Measurements from ENCODE around the gene PCBP3.
"Not testable (repeated sequence)": the region's sequence is repeated elsewhere in the genome, so short reads cannot be mapped to it uniquely, and the experiment has no call there.

PCBP3 gene

DNA sequence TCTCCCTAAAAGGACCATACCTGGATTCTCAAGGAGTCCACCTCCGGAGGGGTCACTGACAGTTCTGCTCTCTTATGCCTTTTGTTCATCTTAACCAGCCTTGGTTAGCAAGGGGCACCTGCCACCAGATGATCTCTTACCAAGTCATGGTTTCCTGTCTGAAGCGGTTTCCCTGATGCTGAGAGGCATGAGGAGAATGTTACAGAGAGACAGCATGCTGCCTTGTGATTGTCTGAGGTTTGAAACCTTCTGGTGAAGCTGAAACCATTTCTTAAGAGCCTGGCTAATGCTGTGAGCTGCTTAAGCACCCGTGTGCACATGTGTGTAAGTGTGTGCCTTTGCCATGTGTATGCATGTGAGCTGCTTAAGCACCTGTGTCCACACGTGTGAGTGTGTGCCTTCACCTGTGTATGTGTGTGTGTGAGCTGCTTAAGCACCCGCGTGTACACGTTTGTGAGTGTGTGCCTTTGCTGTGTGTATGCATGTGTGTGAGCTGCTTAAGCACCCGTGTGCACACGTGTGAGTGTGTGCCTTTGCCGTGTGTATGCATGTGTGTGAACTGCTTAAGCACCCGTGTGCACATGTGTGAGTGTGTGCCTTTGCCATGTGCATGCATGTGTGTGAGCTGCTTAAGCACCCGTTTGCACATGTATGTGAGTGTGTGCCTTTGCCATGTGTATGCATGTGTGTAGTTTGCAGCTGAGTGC, 201.7 kb downstream of the PCBP3 start:
- no peak for DNase-seq (ENCODE audit: low read depth)

DNA sequence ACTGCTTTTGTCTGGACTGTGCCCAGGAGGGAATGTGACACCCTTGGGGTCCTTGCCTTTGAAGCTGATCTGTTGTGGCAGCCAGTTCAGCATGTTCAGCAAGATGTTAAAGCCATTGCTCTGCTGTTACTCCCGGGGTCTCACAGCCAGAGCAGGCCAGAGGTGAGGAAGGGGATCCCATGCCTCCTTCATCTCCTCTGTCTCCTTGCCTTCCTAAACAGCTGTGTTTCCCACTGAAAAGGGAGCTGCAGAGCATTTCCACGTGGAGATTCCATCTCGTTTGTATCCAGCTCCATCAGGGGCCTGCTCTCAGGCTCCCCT, 202.2 kb downstream of the PCBP3 start:
- DNase-seq (ENCODE audit: low read depth): no peak

GRCh38 chr21:45846373-45847160, 203.0 kb downstream of the PCBP3 start:
- no peak for DNase-seq (ENCODE audit: low read depth)

DNA sequence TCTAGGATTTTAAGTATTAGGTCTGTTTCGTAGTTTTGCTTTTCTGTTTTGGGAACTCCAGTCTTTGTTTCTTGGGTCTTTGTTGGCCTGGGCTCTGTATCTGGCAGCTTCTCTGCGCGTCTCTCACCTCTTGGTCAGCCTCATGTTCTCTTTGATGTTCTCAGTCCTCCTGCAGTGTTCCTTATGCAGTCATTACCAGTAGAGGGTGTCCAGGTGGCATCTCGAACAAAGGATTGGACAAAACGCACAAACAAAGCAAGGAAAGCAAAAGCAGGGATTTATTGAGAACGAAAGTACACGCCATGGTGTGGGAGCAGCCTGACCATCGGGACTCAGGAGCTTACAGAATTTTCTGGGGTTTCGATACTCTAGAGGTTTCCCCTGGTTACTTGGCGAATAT, 204.3 kb downstream of the PCBP3 start:
- peak; percentile 18 for DNase-seq (ENCODE audit: low read depth)

DNA sequence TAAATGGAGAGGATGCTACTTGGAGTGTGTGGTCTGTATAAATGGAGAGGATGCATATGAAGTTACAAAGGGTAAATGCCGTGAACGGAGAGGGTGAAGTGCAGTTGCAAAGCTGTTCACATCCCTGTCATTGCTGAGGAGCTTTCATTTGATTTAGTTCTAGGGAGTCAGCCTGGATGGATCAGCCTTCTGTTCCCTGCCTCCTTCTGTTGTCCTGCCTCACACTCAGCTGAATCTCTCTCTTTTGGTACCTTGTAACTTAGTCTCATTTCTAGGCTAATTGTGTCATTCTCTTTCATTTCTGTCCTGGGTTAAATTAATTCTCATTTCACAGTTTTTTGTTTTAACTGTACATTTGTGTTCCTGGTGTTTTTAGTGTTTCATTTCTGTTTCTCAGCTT, 204.8 kb downstream of the PCBP3 start:
- no peak for DNase-seq (ENCODE audit: low read depth)

DNA sequence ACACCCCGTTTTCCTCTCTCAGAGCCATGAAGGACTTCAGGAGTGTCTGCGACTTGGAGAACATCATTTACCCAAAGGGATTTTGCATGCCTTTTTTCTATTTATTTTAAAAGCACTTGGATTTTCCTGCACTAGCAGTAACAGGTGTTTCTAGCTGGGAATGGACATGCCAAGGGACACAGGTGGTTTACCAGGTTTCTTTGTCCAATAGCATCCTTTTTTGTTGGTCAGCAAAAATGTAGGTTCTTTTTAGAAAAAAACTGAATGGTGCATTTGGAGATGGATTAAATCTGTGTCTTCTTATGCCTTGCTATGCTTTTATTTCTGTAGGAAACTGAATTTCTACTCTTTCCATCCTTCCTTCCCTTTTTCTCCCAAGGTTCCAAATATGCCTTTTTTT, 205.3 kb downstream of the PCBP3 start:
- DNase-seq (ENCODE audit: low read depth): no peak

GRCh38 chr21:45849651-45850050, 206.1 kb downstream of the PCBP3 start:
- DNase-seq (ENCODE audit: low read depth): no peak

- no peak for DNase-seq (ENCODE audit: low read depth)
Observed at GRCh38 chr21:45850181-45850580, 206.7 kb downstream of the PCBP3 start.

DNA sequence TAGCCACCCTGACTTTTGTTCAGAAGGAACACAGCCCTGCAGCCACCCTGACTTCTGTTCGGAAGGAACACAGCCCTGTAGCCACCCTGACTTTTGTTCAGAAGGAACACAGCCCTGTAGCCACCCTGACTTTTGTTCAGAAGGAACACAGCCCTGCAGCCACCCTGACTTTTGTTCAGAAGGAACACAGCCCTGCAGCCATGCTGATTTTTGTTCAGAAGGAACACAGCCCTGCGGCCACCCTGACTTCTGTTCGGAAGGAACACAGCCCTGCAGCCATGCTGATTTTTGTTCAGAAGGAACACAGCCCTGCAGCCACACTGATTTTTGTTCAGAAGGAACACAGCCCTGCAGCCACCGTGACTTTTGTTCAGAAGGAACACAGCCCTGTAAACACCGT, 208.9 kb downstream of the PCBP3 start:
- not testable (repeated sequence) for DNase-seq (ENCODE audit: low read depth)

DNA sequence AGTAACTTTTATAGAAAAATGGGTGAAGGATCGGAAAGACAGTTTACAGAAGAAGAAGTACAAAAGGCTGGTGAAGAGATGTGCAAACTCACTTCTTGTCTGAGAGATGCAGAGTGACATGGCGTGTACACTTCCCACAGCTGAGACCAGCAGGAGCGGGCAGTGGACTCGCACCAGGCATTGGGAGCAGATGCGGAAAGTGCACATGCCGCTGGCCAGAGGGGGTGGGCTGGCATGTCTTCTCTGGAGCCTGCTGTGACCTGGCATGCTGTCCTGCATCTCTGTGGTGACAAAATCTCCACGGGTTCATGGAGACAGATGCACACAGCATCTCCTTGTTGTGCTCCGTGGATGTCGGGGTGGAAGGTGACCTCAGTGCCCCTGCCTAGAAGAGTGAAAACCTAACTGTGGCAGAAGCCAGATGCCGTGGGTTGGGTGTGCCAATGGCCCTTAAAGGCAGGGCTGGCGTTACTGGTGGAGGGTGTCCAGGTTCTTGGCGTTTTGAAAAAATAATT, 209.4 kb downstream of the PCBP3 start:
- no peak for DNase-seq (ENCODE audit: low read depth)

DNA sequence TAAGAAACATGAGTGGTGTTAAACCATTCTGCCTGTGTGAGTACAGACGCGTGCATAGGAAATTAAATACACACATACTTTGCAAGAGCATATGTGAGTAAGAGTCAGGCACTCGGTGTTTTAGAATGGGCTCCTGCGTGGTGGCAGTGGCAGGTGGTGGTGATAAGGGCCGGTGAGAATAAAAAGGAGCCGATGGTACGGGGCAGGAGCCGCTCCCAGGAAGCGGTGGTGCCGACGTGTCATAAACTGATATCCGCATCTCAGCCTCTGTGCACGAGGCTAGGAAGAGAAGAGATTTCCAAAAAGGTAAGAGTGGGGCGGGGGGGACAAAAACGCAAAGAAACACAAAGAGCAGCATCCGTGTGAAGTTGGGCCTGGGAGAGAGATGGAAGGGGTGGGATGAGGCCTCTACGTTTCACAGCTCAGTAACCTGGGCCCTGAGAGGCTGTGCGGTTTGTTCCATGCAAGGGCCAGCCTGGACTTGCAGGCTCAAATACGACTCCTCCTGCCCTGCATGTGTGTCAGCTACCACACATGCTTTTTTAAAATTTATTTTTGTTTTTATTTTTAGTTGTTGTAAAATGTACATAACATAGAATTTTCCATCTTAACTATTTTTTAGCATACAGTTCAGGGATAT, 210.3 kb downstream of the PCBP3 start:
- DNase-seq (ENCODE audit: low read depth): no peak

DNA sequence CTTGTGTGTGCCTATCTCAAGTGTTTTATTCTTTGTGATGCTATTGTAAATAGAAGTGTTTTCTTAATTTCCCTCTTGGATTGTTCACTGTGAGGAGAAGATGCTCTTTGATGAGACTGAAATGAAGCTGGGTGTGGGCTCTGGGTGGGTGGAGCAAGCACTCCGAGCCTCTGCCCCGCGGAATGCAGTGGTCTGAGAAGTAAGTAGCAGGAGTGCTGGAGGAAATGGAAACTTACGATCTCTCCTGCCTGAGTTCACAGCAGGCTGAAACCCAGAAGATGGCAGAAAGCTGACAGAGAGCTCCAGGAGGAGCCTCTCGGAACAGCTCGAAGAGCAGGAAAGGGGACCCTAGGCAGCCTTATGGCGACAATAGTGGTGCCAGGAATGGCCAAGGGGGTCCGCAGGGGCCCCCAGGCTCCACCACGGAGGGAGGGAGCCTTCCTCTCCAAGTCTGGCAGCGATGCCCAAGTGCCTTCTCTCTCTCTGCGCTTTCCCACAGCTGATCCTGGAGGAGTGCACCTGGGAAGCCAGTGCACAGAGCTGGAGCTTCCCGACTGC, 211.2 kb downstream of the PCBP3 start:
- DNase-seq (ENCODE audit: low read depth): peak; percentile 27

DNA sequence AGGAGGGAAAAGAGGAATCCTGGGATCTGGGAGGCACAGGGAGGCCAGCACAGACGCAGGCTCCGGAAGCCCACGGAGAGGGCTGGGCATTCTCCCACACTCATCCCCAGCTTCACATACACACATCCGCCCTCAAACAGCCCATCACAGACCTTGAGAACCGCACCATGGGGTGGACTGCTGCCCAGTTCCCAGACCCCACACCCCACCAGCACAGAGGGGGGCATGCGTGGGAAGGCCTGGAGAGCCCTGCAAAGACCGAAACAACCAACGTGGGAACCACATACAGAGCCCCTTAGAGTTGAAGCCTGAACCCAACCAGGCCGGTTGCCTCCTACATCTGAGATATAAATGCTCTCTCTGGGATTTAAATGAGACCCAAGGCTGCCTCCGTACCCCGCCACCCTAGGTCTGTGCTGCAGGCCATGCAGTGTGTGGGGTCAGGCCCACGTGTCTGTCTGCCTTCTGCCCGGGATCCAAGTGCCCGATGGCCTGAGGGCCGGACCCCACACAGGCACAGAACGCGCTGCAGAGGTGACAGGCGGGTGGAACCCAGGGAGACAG, 211.8 kb downstream of the PCBP3 start:
- DNase-seq (ENCODE audit: low read depth): no peak

DNA sequence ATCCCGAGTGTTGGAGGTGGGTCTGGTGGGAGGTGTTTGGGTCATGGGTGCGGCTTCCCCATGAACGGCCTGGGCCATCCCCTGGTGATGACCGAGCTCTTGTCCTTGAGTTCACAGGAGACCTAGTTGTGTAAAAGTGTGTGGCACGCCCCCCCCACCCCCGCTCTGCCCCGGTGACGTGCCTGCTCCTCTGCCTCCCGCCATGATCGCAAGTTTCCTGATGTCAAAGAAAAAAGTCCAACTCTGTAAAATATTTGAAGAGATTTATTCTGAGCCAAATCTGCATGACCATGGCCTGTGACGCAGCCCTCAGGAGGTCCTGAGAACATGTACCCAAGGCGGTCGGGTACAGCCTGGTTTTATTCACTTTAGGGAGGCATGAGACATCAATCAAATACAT, 212.9 kb downstream of the PCBP3 start:
- no peak for DNase-seq (ENCODE audit: low read depth)

DNA sequence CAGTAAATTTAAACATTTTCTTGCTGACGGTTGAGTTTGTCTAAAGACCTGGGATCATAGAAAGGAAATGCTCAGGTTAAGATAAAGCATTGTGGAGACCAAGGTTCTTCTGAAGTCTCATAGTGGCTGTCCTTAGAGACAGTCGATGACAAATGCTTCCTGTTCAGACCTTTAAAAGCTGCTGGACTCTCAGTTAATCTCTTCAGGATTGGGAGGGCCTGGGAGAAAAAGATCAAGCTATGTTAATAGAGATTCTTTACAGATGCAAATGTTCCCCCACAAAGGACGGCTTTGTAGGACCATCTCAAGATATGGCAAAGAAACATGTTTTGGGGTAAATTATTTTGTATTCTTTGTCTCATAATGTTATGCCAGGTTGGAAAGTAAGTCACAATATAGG, 213.4 kb downstream of the PCBP3 start:
- no peak for DNase-seq (ENCODE audit: low read depth)

DNA sequence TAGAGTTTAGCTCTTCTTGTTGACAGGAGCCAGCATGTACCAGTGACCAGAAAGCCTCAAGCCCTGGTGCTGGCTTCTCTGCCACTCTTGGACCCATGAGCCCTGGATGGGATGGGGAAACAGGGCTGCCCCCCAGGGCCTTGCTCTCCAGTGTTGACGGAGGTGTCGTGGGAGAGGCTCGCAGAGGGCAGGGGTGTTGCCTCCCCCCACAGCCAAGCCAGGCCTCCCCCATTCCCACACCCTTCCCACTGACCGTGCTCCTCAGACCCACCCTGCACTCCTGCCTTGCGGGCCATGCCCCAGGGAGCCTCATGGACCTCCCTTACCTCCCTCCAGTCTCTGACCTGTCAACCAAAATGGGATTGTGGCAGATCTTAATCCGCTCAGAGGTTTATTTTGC, 214.2 kb downstream of the PCBP3 start:
- DNase-seq (ENCODE audit: low read depth): no peak

DNA sequence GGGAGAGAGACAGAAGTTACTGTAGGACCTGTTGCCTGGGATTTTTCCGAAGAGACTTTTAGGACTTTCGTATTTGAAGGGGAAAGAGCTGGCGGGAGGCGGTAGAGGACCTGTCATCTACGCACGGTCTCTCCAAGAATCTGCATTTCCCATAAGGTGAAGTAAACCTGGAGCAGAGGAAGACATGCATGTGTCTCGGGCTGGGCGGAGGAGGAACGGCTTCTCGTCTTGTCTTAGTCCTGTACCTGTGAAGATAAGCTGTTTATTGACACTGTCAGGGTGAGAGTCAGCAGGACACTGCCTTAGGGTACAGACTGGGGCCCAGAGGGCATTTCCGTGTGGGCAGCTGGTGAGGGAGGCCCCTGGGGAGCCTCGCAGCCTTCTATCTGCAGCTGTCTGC, 214.7 kb downstream of the PCBP3 start:
- no peak for DNase-seq (ENCODE audit: low read depth)

GRCh38 chr21:45859041-45859761, 215.7 kb downstream of the PCBP3 start:
- DNase-seq (ENCODE audit: low read depth): no peak

DNA sequence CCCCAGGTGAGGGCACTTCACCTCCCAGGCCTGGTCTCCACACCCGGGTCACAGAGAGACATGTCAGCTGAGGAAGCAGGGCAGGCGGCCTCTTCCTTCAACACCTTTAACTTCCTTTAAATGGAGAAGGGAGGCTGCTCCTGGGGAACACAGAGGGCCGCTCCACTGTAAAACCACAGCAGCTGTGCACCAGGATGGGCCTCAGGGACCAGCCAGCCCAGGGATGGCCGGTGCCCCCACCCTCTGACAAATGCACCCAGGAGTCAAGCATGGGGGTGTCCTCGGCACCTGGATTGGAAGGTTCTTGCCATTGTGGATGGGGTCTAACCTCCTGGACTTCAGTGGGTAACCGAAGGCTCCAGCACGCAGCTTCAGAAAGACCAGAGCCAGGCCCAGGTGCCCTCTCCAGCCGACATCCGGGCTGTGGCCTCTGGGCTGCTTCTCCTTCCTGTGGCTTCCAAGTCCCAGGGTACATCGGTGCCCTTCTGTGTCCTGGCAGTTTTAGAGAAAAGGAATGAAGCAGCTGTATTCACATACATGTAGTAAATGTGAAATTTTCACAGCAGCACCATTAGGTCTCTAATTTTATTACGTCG, 216.3 kb downstream of the PCBP3 start:
- no peak for DNase-seq (ENCODE audit: low read depth)

- DNase-seq (ENCODE audit: low read depth): no peak
Observed at GRCh38 chr21:45860493-45861155, 217.1 kb downstream of the PCBP3 start.
